HG02970 (cell line): ENCODE results near the gene TNFAIP8L1.
A peak's percentile ranks its signal among the peaks of the same experiment; 100 is the strongest.

Experiments
- ATAC-seq: cut with Tn5 transposase; IDR thresholded peaks from one replicate; pipeline ENCODE4 v1.9.1; 2021; ENCODE audit warnings: mild to moderate bottlenecking, moderate library complexity, moderate number of reproducible peaks; ENCODE audit not compliant: unreplicated experiment, low FRiP score

Gene TNFAIP8L1

GRCh38 chr19:4609878-4610511 is 29.3 kb upstream of the TNFAIP8L1 start:
- ATAC-seq = no peak

- no peak for ATAC-seq
These were observed 26.0 kb upstream of the TNFAIP8L1 start for GRCh38 chr19:4613254-4613751.

- no peak for ATAC-seq
These were observed 21.3 kb upstream of the TNFAIP8L1 start for GRCh38 chr19:4618019-4618418.

- no peak for ATAC-seq
These were observed 19.5 kb upstream of the TNFAIP8L1 start for GRCh38 chr19:4619668-4620294.

- ATAC-seq = no peak
These were observed 18.6 kb upstream of the TNFAIP8L1 start for GRCh38 chr19:4620675-4621074.

- ATAC-seq = no peak
These were observed 16.5 kb upstream of the TNFAIP8L1 start for GRCh38 chr19:4622695-4623421.

- ATAC-seq = no peak
These were observed 15.0 kb upstream of the TNFAIP8L1 start for GRCh38 chr19:4624301-4624700.

- no peak for ATAC-seq
These were observed 14.5 kb upstream of the TNFAIP8L1 start for GRCh38 chr19:4624733-4625362.

- no peak for ATAC-seq
These were observed 6.0 kb upstream of the TNFAIP8L1 start for GRCh38 chr19:4633140-4633967.

GRCh38 chr19:4635754-4636116 is 3.6 kb upstream of the TNFAIP8L1 start:
- ATAC-seq = no peak

- ATAC-seq = no peak
These were observed 3.1 kb upstream of the TNFAIP8L1 start for GRCh38 chr19:4636151-4636717.

- no peak for ATAC-seq
These were observed 2.6 kb upstream of the TNFAIP8L1 start for GRCh38 chr19:4636761-4637160.

- ATAC-seq = no peak
These were observed 999 bp upstream of the TNFAIP8L1 start for GRCh38 chr19:4638317-4638716.

- peak; percentile 6 for ATAC-seq
These were observed 373 bp downstream of the TNFAIP8L1 start for GRCh38 chr19:4639531-4640246.

- ATAC-seq = no peak
These were observed 1.1 kb downstream of the TNFAIP8L1 start for GRCh38 chr19:4640247-4641000.

- ATAC-seq = no peak
These were observed 1.8 kb downstream of the TNFAIP8L1 start for GRCh38 chr19:4641132-4641531.

- no peak for ATAC-seq
These were observed 3.3 kb downstream of the TNFAIP8L1 start for GRCh38 chr19:4642625-4643024.

- no peak for ATAC-seq
These were observed 6.4 kb downstream of the TNFAIP8L1 start for GRCh38 chr19:4645718-4646117.
